H9 (cell line): ENCODE results near the gene NTSR1. TPM values are rescaled to one million over a fixed set of nuclear protein-coding genes. Genes with fewer than 3 reads are reported as not detected.

Source experiments
- DNase-seq: peaks from one replicate; pipeline ENCODE4 v3.0.0-alpha.2; 2017
- H2AFZ ChIP-seq: one replicate; pipeline ENCODE4 v1.6.1; 2013; ENCODE audit warnings: mild to moderate bottlenecking, low read length, control low read depth, moderate library complexity
- H2AK5ac ChIP-seq: 2 replicates; pipeline ENCODE4 v1.6.1; 2013; ENCODE audit warnings: low read length, control low read depth, mixed read lengths; ENCODE audit not compliant: insufficient read length
- H2BK120ac ChIP-seq: one replicate; pipeline ENCODE4 v1.6.1; 2013; ENCODE audit warnings: low read depth, mild to moderate bottlenecking, low read length, control low read depth, inconsistent platforms; ENCODE audit not compliant: poor library complexity, severe bottlenecking
- H2BK12ac ChIP-seq: 2 replicates; pipeline ENCODE4 v1.6.1; 2013; ENCODE audit warnings: low read length, control low read depth, mixed read lengths, low read depth; ENCODE audit not compliant: insufficient read length
- H2BK15ac ChIP-seq: 2 replicates; pipeline ENCODE4 v1.6.1; 2013; ENCODE audit warnings: low read depth, low read length, control low read depth
- H2BK20ac ChIP-seq: one replicate; pipeline ENCODE4 v1.6.1; 2013; ENCODE audit warnings: low read depth, mild to moderate bottlenecking, low read length, control low read depth, inconsistent platforms; ENCODE audit not compliant: poor library complexity, severe bottlenecking
- H2BK5ac ChIP-seq: 2 replicates; pipeline ENCODE4 v1.6.1; 2013; ENCODE audit warnings: low read length, control low read depth, mixed read lengths; ENCODE audit not compliant: insufficient read length
- H3K14ac ChIP-seq: 2 replicates; pipeline ENCODE4 v1.6.1; 2013; ENCODE audit warnings: low read length, control low read depth; ENCODE audit not compliant: insufficient read depth
- H3K18ac ChIP-seq: 2 replicates; pipeline ENCODE4 v1.6.1; 2013; ENCODE audit warnings: low read depth, mild to moderate bottlenecking, mixed read lengths, low read length, control low read depth; ENCODE audit not compliant: insufficient read length
- H3K23ac ChIP-seq: 2 replicates; pipeline ENCODE4 v1.6.1; 2013; ENCODE audit warnings: low read length, control low read depth, mixed read lengths, low read depth; ENCODE audit not compliant: insufficient read length
- H3K23me2 ChIP-seq: 2 replicates; pipeline ENCODE4 v1.6.1; 2013; ENCODE audit warnings: low read depth, mild to moderate bottlenecking, mixed read lengths, low read length, control low read depth; ENCODE audit not compliant: insufficient read length, poor library complexity, severe bottlenecking
- H3K27ac ChIP-seq: 2 replicates; pipeline ENCODE4 v1.5.1; 2013; ENCODE audit warnings: low read length, control low read depth, mixed read lengths, low read depth; ENCODE audit not compliant: insufficient read length
- H3K27me3 ChIP-seq: 2 replicates; pipeline ENCODE4 v1.6.1; 2013; ENCODE audit warnings: low read length, control low read depth, inconsistent platforms; ENCODE audit not compliant: insufficient read depth
- H3K4ac ChIP-seq: 2 replicates; pipeline ENCODE4 v1.6.1; 2013; ENCODE audit warnings: low read depth, mild to moderate bottlenecking, control low read depth, inconsistent platforms, low read length, moderate library complexity
- H3K4me1 ChIP-seq: 2 replicates; pipeline ENCODE4 v1.6.1; 2013; ENCODE audit warnings: low read length, control low read depth, inconsistent platforms; ENCODE audit not compliant: insufficient read depth
- H3K4me2 ChIP-seq: 2 replicates; pipeline ENCODE4 v1.6.1; 2013; ENCODE audit warnings: low read length, control low read depth, mixed read lengths; ENCODE audit not compliant: insufficient read length, insufficient read depth
- H3K56ac ChIP-seq: 2 replicates; pipeline ENCODE4 v1.6.1; 2013; ENCODE audit warnings: low read depth, mild to moderate bottlenecking, mixed read lengths, low read length, control low read depth; ENCODE audit not compliant: insufficient read length
- H3K79me1 ChIP-seq: 2 replicates; pipeline ENCODE4 v1.6.1; 2013; ENCODE audit warnings: low read depth, mild to moderate bottlenecking, moderate library complexity, low read length, control low read depth, inconsistent platforms; ENCODE audit not compliant: insufficient read depth, poor library complexity, severe bottlenecking
- H3K79me2 ChIP-seq: 2 replicates; pipeline ENCODE4 v1.6.1; 2013; ENCODE audit warnings: low read length, control low read depth, inconsistent platforms; ENCODE audit not compliant: insufficient read depth
- H3K9ac ChIP-seq: 2 replicates; pipeline ENCODE4 v1.6.1; 2013; ENCODE audit warnings: low read length, control low read depth, mixed read lengths; ENCODE audit not compliant: insufficient read length; ENCODE audit errors: extremely low read depth
- H3K9me3 ChIP-seq: one replicate; pipeline ENCODE4 v1.6.1; 2013; ENCODE audit warnings: low read depth, low read length, inconsistent platforms; ENCODE audit not compliant: control insufficient read depth
- H3T11ph ChIP-seq: one replicate; pipeline ENCODE4 v1.6.1; 2013; ENCODE audit warnings: mild to moderate bottlenecking, low read length, control low read depth, inconsistent platforms
- H4K20me1 ChIP-seq: one replicate; pipeline ENCODE4 v1.6.1; 2013; ENCODE audit not compliant: control insufficient read depth, insufficient read length, insufficient read depth
- H4K5ac ChIP-seq: 2 replicates; pipeline ENCODE4 v1.6.1; 2013; ENCODE audit warnings: low read depth, mild to moderate bottlenecking, mixed read lengths, low read length, control low read depth; ENCODE audit not compliant: insufficient read length
- H4K8ac ChIP-seq: replicated peaks from 2 replicates; pipeline ENCODE4 v1.6.1; 2013; ENCODE audit warnings: low read length, control low read depth, mixed read lengths, low read depth; ENCODE audit not compliant: insufficient read length
- H4K91ac ChIP-seq: 2 replicates; pipeline ENCODE4 v1.6.1; 2013; ENCODE audit warnings: low read depth, mild to moderate bottlenecking, moderate library complexity, mixed read lengths, low read length, control low read depth; ENCODE audit not compliant: insufficient read length
- H3K27ac Mint-ChIP-seq, 3 experiments: 2 replicates in 2 of 3; 3 replicates in 1 of 3; pipeline ENCODE4 v1.8.0; 2020 to 2021; ENCODE audit warnings: mixed read lengths in 3 of 3, mild to moderate bottlenecking in 1 of 3, moderate library complexity in 1 of 3
- H3K27me3 Mint-ChIP-seq: 2 replicates; pipeline ENCODE4 v1.8.0; 2021; ENCODE audit warnings: low read depth, mild to moderate bottlenecking, moderate library complexity, mixed read lengths
- H3K36me3 Mint-ChIP-seq, 3 experiments: 2 replicates in 2 of 3; 3 replicates in 1 of 3; pipeline ENCODE4 v1.8.0; 2020 to 2021; ENCODE audit warnings: low read depth in 3 of 3, mixed read lengths in 3 of 3; ENCODE audit not compliant: insufficient read depth in 1 of 3
- H3K4me1 Mint-ChIP-seq, 2 experiments: 2 replicates each; pipeline ENCODE4 v1.8.0; 2020; ENCODE audit warnings: mixed read lengths in 2 of 2
- H3K4me3 Mint-ChIP-seq, 2 experiments: 2 replicates in 1 of 2; 3 replicates in 1 of 2; pipeline ENCODE4 v1.8.0; 2020 to 2021; ENCODE audit warnings: mild to moderate bottlenecking in 2 of 2, mixed read lengths in 2 of 2, moderate library complexity in 1 of 2
- H3K9me3 Mint-ChIP-seq, 2 experiments: 2 replicates in 1 of 2; 3 replicates in 1 of 2; pipeline ENCODE4 v1.8.0; 2020; ENCODE audit warnings: mild to moderate bottlenecking in 2 of 2, mixed read lengths in 2 of 2, moderate library complexity in 1 of 2
- WGBS: extraction: QIAGEN DNeasy Blood & Tissue Kit; methylation state at CpG from one replicate; pipeline ENCODE4 v1.1.7; 2013; ENCODE audit warnings: missing lambda C conversion rate, low lambda C conversion rate, mixed read lengths; ENCODE audit not compliant: insufficient read length; ENCODE audit errors: extremely low coverage; 5-methylcytosine and 5-hydroxymethylcytosine counted together
- total RNA-seq: library from RNA; stranded (reverse); gene quantifications from 2 replicates; pipeline ENCODE4 v1.2.1, GENCODE V29; 2021
- TF ChIP-seq, protein P1 (sequence below): fragments of 200-600 bp; sonication (generic); conservative IDR thresholded peaks from 3 replicates; pipeline ENCODE4 v1.8.0; 2021; ENCODE audit warnings: antibody characterized with exemption, mild to moderate bottlenecking

The NTSR1 gene
- total RNA-seq, 1 experiment from 2014 or later = 0.11 TPM

DNA sequence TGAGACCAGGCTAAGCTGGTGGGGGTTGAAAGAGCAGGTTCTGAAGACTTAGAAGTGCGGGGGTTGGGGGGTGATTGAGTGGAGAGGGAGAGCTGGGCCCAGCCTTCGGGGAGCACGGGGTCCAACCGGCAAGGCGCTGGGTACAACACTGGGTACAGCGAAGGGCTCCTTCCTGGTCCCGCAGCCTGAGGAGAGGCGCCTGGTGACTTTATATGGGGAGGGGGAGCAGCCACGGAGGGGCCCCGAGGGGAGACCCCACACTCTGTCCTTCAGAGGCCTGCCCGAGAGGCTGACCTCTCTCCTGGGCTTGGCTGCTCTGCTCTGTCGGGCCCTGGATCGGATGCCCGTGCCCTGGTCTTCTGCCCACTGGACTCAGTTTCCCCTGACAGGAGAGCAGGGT is 10.4 kb upstream of the NTSR1 start:
- TF ChIP-seq, protein P1, sequence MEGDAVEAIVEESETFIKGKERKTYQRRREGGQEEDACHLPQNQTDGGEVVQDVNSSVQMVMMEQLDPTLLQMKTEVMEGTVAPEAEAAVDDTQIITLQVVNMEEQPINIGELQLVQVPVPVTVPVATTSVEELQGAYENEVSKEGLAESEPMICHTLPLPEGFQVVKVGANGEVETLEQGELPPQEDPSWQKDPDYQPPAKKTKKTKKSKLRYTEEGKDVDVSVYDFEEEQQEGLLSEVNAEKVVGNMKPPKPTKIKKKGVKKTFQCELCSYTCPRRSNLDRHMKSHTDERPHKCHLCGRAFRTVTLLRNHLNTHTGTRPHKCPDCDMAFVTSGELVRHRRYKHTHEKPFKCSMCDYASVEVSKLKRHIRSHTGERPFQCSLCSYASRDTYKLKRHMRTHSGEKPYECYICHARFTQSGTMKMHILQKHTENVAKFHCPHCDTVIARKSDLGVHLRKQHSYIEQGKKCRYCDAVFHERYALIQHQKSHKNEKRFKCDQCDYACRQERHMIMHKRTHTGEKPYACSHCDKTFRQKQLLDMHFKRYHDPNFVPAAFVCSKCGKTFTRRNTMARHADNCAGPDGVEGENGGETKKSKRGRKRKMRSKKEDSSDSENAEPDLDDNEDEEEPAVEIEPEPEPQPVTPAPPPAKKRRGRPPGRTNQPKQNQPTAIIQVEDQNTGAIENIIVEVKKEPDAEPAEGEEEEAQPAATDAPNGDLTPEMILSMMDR = no peak
- no peaks in the 10 kb centered on the region for H3K4me1 ChIP-seq
- Mint-ChIP-seq H3K27me3 (peaks cover 11% of the 10 kb centered on the region), H3K27ac (no peak overlapping the region), H3K36me3 (no peaks in the 10 kb centered on the region), H3K4me3 (no peak overlapping the region), H3K9me3 (no peaks in the 10 kb centered on the region; a peak in 1 of 5 replicates), H3K4me1 (0 out of 4 replicates have a peak, but pooled peaks cover 0 to 2% of the 10 kb centered on the region in 2 experiments)
- no peak overlapping the region for H3K23ac ChIP-seq
- no peak overlapping the region for H2AK5ac ChIP-seq
- no peaks in the 10 kb centered on the region for H3K9me3 ChIP-seq
- H4K91ac ChIP-seq = no peak overlapping the region
- no peak overlapping the region for H2BK120ac ChIP-seq
- no peak overlapping the region for H2BK20ac ChIP-seq
- no peak overlapping the region for H4K5ac ChIP-seq
- no peaks in the 10 kb centered on the region; the same call in 1 of the 2 replicates for H3K27me3 ChIP-seq
- H4K8ac ChIP-seq = no peak overlapping the region
- DNase-seq = no peak
- no peaks in the 10 kb centered on the region for H3K79me2 ChIP-seq
- no peak overlapping the region for H3K27ac ChIP-seq
- no CpG with 5 or more reads among the region's 14 CpGs for WGBS
- H3K14ac ChIP-seq = no peak overlapping the region
- H3K18ac ChIP-seq = no peak overlapping the region
- H3K4me2 ChIP-seq = no peak overlapping the region
- no peak overlapping the region for H2BK15ac ChIP-seq
- H3K4ac ChIP-seq = no peak overlapping the region
- H4K20me1 ChIP-seq = no peaks in the 10 kb centered on the region
- no peak overlapping the region for H3K56ac ChIP-seq
- H3K79me1 ChIP-seq = no peaks in the 10 kb centered on the region
- no peaks in the 10 kb centered on the region for H3K23me2 ChIP-seq
- no peak overlapping the region for H2AFZ ChIP-seq
- H2BK12ac ChIP-seq = no peak overlapping the region
- no peak overlapping the region for H2BK5ac ChIP-seq
- no peak overlapping the region for H3T11ph ChIP-seq
- H3K9ac ChIP-seq = no peak overlapping the region
